Mesendoderm (in vitro differentiated cells): Measurements from ENCODE around the gene PLAAT3.
"Not testable (repeated sequence)": the region's sequence is repeated elsewhere in the genome, so short reads cannot be mapped to it uniquely, and the experiment has no call there.

ENCODE experiments used
- DNase-seq: peaks from one replicate; pipeline ENCODE4 v3.0.0; 2013
- H2AK5ac ChIP-seq: 2 replicates; pipeline ENCODE4 v1.6.1; 2013; ENCODE audit warnings: low read length, inconsistent platforms
- H2BK120ac ChIP-seq: 2 replicates; pipeline ENCODE4 v1.6.1; 2013; ENCODE audit warnings: low read depth, mild to moderate bottlenecking, low read length, moderate library complexity, mixed read lengths
- H2BK15ac ChIP-seq: replicated peaks from 2 replicates; pipeline ENCODE4 v1.6.1; 2013; ENCODE audit warnings: low read depth, mild to moderate bottlenecking, moderate library complexity
- H2BK5ac ChIP-seq: 2 replicates; pipeline ENCODE4 v1.6.1; 2013; ENCODE audit warnings: low read length, inconsistent platforms
- H3K18ac ChIP-seq: 2 replicates; pipeline ENCODE4 v1.6.1; 2013; ENCODE audit warnings: mild to moderate bottlenecking, low read length, mixed read lengths
- H3K23ac ChIP-seq: one replicate; pipeline ENCODE4 v1.6.1; 2013; ENCODE audit warnings: low read length
- H3K27ac ChIP-seq: 2 replicates; pipeline ENCODE4 v1.5.1; 2013; ENCODE audit warnings: low read depth, mild to moderate bottlenecking, inconsistent platforms, low read length, moderate library complexity
- H3K27me3 ChIP-seq: 2 replicates; pipeline ENCODE4 v1.6.1; 2013; ENCODE audit warnings: low read length, control low read depth, mild to moderate bottlenecking, inconsistent platforms; ENCODE audit not compliant: insufficient read depth, poor library complexity
- H3K36me3 ChIP-seq: 2 replicates; pipeline ENCODE4 v1.6.1; 2013; ENCODE audit warnings: low read length, inconsistent platforms; ENCODE audit not compliant: control insufficient read depth, insufficient read depth
- H3K4ac ChIP-seq: one replicate; pipeline ENCODE4 v1.6.1; 2013; ENCODE audit warnings: low read depth, mild to moderate bottlenecking, low read length, moderate library complexity
- H3K4me1 ChIP-seq: 2 replicates; pipeline ENCODE4 v1.6.1; 2013; ENCODE audit warnings: low read depth, low read length, inconsistent platforms; ENCODE audit not compliant: control insufficient read depth
- H3K4me2 ChIP-seq: 2 replicates; pipeline ENCODE4 v1.6.1; 2013; ENCODE audit warnings: low read length
- H3K4me3 ChIP-seq: 2 replicates; pipeline ENCODE4 v1.5.1; 2013; ENCODE audit warnings: mild to moderate bottlenecking, low read length
- H3K56ac ChIP-seq: one replicate; pipeline ENCODE4 v1.6.1; 2013; ENCODE audit warnings: low read length
- H3K79me1 ChIP-seq: 2 replicates; pipeline ENCODE4 v1.6.1; 2013; ENCODE audit warnings: low read length, inconsistent platforms
- H3K79me2 ChIP-seq: 2 replicates; pipeline ENCODE4 v1.6.1; 2013; ENCODE audit warnings: mild to moderate bottlenecking, low read length; ENCODE audit not compliant: control insufficient read depth, insufficient read depth
- H3K9ac ChIP-seq: 2 replicates; pipeline ENCODE4 v1.6.1; 2013; ENCODE audit warnings: low read length, inconsistent platforms
- H4K5ac ChIP-seq: one replicate; pipeline ENCODE4 v1.6.1; 2013; ENCODE audit warnings: low read length
- H4K8ac ChIP-seq: one replicate; pipeline ENCODE4 v1.6.1; 2013; ENCODE audit warnings: low read depth, mild to moderate bottlenecking, control low read depth, low read length, moderate library complexity
- WGBS: extraction: QIAGEN DNeasy Blood & Tissue Kit; methylation state at CpG from one replicate; pipeline ENCODE4 v1.1.7; 2013; ENCODE audit warnings: low lambda C conversion rate, missing lambda C conversion rate; ENCODE audit not compliant: insufficient coverage; ENCODE audit errors: extremely low coverage; 5-methylcytosine and 5-hydroxymethylcytosine counted together

PLAAT3 gene

GRCh38 chr11:63622323-63622722, 8.1 kb upstream of the PLAAT3 start:
- no peak overlapping the region for H2BK120ac ChIP-seq
- no peaks in the 10 kb centered on the region for H3K79me2 ChIP-seq
- no peak overlapping the region for H3K4me2 ChIP-seq
- no peak overlapping the region for H2BK5ac ChIP-seq
- WGBS: no CpG with 5 or more reads among the region's 2 CpGs
- H4K8ac ChIP-seq: no peak overlapping the region
- no peak overlapping the region for H3K9ac ChIP-seq
- no peak overlapping the region for H3K56ac ChIP-seq
- H3K27ac ChIP-seq: no peak overlapping the region
- no peaks in the 10 kb centered on the region for H3K4me1 ChIP-seq
- no peak overlapping the region for H3K4ac ChIP-seq
- H3K23ac ChIP-seq: no peak overlapping the region
- H3K4me3 ChIP-seq: no peak overlapping the region
- no peaks in the 10 kb centered on the region for H3K27me3 ChIP-seq
- no peak overlapping the region for H3K18ac ChIP-seq
- no peak overlapping the region for H2BK15ac ChIP-seq
- no peaks in the 10 kb centered on the region for H3K36me3 ChIP-seq
- H4K5ac ChIP-seq: no peak overlapping the region
- DNase-seq: peak; percentile 18
- H2AK5ac ChIP-seq: no peak overlapping the region
- H3K79me1 ChIP-seq: no peaks in the 10 kb centered on the region

DNA sequence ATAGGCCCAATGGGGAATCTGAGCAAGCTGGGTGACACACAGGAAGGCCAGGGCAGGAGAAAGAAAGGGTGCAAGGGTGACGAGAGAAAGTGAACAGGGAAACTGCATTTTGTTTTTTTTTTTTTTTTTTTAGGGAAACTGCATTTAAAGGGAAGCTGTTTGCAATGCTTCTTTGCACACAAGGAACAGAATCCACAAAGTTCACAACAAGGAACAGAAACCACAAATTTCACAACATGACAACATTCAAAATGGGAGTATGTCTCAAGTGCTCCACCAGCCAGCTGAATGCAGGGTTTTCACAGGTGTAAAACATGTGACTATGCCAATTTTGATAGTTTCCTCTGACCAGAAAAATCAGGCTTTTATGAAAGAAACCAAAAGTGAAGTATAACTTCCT, 6.8 kb upstream of the PLAAT3 start:
- Histone ChIP-seq H3K4ac (no peak overlapping the region), H3K79me2 (no peaks in the 10 kb centered on the region), H2BK15ac (no peak overlapping the region), H3K36me3 (no peaks in the 10 kb centered on the region), H3K4me2 (no peak overlapping the region), H3K27ac (no peak overlapping the region), H3K9ac (no peak overlapping the region), H3K27me3 (no peaks in the 10 kb centered on the region), H3K79me1 (no peaks in the 10 kb centered on the region), H2BK5ac (no peak overlapping the region), H4K5ac (no peak overlapping the region), H3K18ac (no peak overlapping the region), H3K4me1 (no peaks in the 10 kb centered on the region), H4K8ac (no peak overlapping the region), H2AK5ac (no peak overlapping the region), H3K56ac (no peak overlapping the region), H3K4me3 (no peak overlapping the region), H2BK120ac (no peak overlapping the region), H3K23ac (no peak overlapping the region)
- WGBS: no CpG with 5 or more reads among the region's 1 CpG
- DNase-seq: no peak

DNA sequence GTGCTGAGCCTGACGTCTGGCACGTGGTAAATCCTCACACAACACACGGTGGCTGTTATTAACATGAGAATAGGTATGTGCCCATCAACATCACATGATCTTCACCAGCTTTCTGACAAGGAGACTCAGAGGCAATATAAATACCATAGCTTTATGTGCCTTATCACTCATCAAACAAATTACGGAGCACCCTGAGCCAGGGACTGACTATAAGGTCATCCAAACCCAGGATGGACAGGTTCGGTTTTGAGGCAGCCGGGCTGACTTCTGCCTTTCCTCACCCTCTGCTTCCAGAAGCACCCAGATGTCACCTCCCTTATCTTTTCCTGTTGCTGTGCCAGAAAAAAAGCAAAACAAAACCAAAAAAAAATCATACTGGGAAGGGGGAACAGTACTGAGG, 5.7 kb upstream of the PLAAT3 start:
- WGBS: no CpG with 5 or more reads among the region's 6 CpGs
- H3K4ac ChIP-seq: no peak overlapping the region
- H3K79me1 ChIP-seq: no peaks in the 10 kb centered on the region
- no peak overlapping the region for H3K4me3 ChIP-seq
- H4K8ac ChIP-seq: no peak overlapping the region
- H2BK15ac ChIP-seq: no peak overlapping the region
- no peaks in the 10 kb centered on the region for H3K36me3 ChIP-seq
- no peak overlapping the region for H2BK5ac ChIP-seq
- H3K4me2 ChIP-seq: no peak overlapping the region
- no peak overlapping the region for H3K9ac ChIP-seq
- H3K18ac ChIP-seq: no peak overlapping the region
- no peak overlapping the region for H2AK5ac ChIP-seq
- no peak overlapping the region for H3K27ac ChIP-seq
- no peak overlapping the region for H4K5ac ChIP-seq
- no peaks in the 10 kb centered on the region for H3K27me3 ChIP-seq
- H2BK120ac ChIP-seq: no peak overlapping the region
- no peak for DNase-seq
- no peaks in the 10 kb centered on the region for H3K4me1 ChIP-seq
- H3K79me2 ChIP-seq: no peaks in the 10 kb centered on the region
- no peak overlapping the region for H3K23ac ChIP-seq
- no peak overlapping the region for H3K56ac ChIP-seq

GRCh38 chr11:63617686-63618085, 3.5 kb upstream of the PLAAT3 start:
- not testable (repeated sequence) for H2BK5ac ChIP-seq, H3K9ac ChIP-seq, H3K27me3 ChIP-seq, H3K79me2 ChIP-seq, H3K4me3 ChIP-seq, H4K8ac ChIP-seq, H3K36me3 ChIP-seq, DNase-seq, H4K5ac ChIP-seq, H3K79me1 ChIP-seq, H3K23ac ChIP-seq, H2BK120ac ChIP-seq, H3K56ac ChIP-seq, H3K4me1 ChIP-seq, H3K4ac ChIP-seq, H3K4me2 ChIP-seq, H2BK15ac ChIP-seq, H3K18ac ChIP-seq, H2AK5ac ChIP-seq, H3K27ac ChIP-seq
- no CpG with 5 or more reads among the region's 5 CpGs for WGBS

GRCh38 chr11:63616953-63617352, 2.7 kb upstream of the PLAAT3 start:
- H3K79me1 ChIP-seq: no peaks in the 10 kb centered on the region
- H3K18ac ChIP-seq: no peak overlapping the region

DNA sequence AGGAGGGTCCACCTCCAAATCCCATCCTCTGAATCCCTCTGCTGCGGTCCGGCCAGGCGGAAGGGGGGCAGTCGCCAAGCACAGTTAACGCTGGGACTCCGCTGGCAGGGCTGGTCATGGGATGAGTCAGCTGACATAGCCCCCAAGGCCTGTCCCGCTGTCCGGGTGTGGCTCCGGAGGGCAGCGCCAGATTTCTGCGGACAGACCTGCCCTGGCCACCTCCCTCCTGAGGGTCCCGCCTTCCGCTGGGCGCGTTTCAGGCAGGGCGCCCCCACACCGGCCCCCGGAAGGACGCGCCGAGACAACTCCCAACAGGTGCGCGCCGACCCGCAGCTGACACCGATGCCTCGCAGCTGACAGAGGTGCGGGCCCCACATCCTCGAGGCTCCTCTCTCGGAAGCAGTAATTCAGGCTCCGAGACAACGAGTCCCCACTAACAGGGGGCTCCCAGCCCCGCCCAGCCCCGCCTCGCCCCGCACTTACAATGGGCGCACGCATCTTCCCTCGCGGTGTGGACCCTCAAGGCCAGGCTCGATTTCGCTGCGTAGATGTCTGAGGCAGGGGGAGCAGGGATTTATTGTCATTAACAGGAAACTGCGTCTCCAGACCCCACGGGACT, 607 bp downstream of the PLAAT3 start:
- Histone ChIP-seq H3K79me1 (no peaks in the 10 kb centered on the region), H3K27ac (peak overlapping the region; percentile 15), H2BK120ac (no peak overlapping the region), H3K4me1 (peaks cover 7% of the 10 kb centered on the region), H3K23ac (no peak overlapping the region), H3K36me3 (no peaks in the 10 kb centered on the region), H3K27me3 (no peaks in the 10 kb centered on the region), H3K56ac (peak overlapping the region; percentile 59), H4K8ac (no peak overlapping the region), H2BK15ac (no peak overlapping the region), H2BK5ac (no peak overlapping the region), H3K4me3 (peak overlapping the region; percentile 1), H4K5ac (no peak overlapping the region), H2AK5ac (no peak overlapping the region), H3K18ac (no peak overlapping the region), H3K4me2 (peak overlapping the region; percentile 62), H3K9ac (peak overlapping the region; percentile 37), H3K79me2 (peaks cover 1% of the 10 kb centered on the region), H3K4ac (no peak overlapping the region)
- WGBS: no CpG with 5 or more reads among the region's 45 CpGs
- peak; percentile 74 for DNase-seq

More at GRCh38 chr11:63616953-63617352, 2.7 kb upstream of the PLAAT3 start:
- Histone ChIP-seq H2BK120ac (no peak overlapping the region), H3K4me3 (no peak overlapping the region), H2AK5ac (no peak overlapping the region), H3K4me2 (no peak overlapping the region), H4K5ac (no peak overlapping the region), H3K56ac (no peak overlapping the region), H3K4ac (no peak overlapping the region), H4K8ac (no peak overlapping the region), H2BK15ac (no peak overlapping the region), H3K27ac (no peak overlapping the region), H3K9ac (no peak overlapping the region), H2BK5ac (no peak overlapping the region), H3K36me3 (no peaks in the 10 kb centered on the region), H3K4me1 (no peaks in the 10 kb centered on the region), H3K27me3 (no peaks in the 10 kb centered on the region), H3K79me2 (no peaks in the 10 kb centered on the region), H3K23ac (no peak overlapping the region)
- DNase-seq: no peak
- no CpG with 5 or more reads among the region's 3 CpGs for WGBS
